Suppressor macrophage (primary cell): ENCODE data around the gene PLK1.
"Not testable (repeated sequence)": the region's sequence is repeated elsewhere in the genome, so short reads cannot be mapped to it uniquely, and the experiment has no call there.

Experiments
- DNase-seq, 4 experiments: peaks; one replicate each; pipeline ENCODE4 v3.0.0-alpha.2; 2020 to 2022

Gene PLK1

GRCh38 chr16:23710504-23710903 is 31.8 kb downstream of the PLK1 start:
- no peak for DNase-seq

- DNase-seq: no peak
These were observed 33.1 kb downstream of the PLK1 start for GRCh38 chr16:23711785-23712184.

DNA sequence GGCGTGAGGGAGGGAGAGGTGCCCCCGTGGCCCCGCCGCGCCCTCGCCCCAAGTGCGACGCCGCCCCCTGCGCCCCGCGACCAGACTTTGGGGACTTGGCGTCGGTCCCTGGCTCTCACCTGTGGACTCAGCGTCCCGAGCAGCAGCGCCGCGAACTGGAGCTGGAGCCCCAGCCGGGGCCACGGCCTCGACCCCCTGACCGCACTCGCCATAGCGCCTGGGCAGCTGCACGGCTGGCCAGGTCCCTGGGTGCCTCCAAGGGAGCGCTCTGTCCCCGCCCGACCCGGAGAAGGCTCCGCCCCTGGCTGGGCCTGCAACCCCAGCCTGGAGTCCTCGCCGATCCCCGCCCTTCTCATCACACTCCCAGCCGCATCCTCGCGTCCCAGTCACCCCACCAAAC is 34.3 kb downstream of the PLK1 start, which contains the start of gene ERN2:
ERN2 (minus strand) TSS at position 247 of the 400 bp plus-strand sequence; CDS start at position 212, 35 bp downstream.
- DNase-seq: no peak

- DNase-seq: no peak
These were observed 37.8 kb downstream of the PLK1 start for GRCh38 chr16:23716484-23716883.

- DNase-seq: not testable (repeated sequence)
These were observed 44.0 kb downstream of the PLK1 start for GRCh38 chr16:23722613-23723240.

DNA sequence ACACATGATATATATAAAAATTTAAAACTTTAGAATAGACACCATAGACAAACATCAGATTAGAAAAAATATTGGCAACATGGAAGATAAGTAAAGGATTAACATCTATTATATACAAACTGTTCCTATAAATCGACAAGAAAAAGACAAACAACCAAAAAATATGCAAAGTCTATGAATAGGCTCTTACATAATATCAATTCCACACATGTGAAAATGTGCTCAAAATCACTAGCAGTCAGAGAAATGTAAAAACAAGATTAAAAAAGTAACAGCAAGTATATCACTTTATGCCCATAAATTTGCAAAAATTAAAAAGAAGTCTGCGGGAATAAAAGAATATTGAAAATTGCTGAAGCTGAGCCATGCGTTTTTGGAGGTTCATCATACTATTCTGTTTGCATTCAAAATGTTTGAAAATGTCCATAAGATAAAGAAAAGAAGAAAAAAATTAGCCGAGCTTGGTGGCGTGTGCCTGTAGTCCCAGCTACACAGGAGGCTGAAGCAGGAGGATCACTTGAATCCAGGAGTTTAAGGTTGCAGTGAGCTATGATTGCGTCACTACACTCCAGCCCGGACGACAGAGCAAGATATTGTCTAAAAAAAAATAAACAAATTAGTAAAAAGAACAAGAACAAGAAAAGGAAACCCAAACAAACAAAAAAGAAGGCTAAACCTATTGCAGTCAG is 45.6 kb downstream of the PLK1 start:
- no peak for DNase-seq

DNA sequence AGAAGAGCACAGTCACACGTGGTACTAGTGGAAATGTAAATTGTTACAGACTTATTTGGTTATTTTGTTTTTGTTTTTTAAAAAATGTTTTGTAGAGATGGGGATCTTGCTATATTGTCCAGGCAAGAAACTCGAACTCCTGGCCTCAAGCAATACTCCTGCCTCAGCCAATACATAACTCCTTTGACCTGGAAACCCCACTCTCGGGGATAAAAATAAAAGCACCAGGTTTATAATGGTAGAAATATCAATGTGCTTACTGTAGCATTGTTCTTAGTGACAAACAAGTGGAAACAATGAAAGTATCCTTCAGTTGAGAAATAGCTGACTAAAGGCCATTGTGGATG is 46.1 kb downstream of the PLK1 start:
- DNase-seq: no peak

DNA sequence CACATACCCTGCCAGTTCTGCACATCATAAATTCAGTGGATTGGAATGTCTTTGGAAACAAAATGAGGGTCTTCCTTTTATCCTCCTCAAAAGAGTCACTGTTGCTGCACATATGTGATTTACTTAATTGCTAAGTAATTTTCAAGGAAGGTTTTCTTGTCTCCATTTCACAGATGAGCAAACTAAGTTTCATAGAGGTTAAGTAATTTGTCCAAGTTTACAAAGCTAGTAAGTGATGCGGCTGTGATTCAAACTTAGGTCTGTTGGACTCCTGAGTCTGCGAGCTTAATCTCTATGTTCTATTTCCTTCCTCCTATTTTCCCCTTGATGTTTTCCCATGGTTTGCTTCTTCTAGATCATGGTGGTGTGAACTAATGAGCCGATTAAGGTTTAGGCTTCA is 48.0 kb downstream of the PLK1 start:
- no peak for DNase-seq

- no peak for DNase-seq
These were observed 49.4 kb downstream of the PLK1 start for GRCh38 chr16:23728112-23728477.

- DNase-seq: peak in 3 of 4 experiments; percentile 24 to 34 (median 30)
These were observed 51.1 kb downstream of the PLK1 start for GRCh38 chr16:23729503-23730424.

DNA sequence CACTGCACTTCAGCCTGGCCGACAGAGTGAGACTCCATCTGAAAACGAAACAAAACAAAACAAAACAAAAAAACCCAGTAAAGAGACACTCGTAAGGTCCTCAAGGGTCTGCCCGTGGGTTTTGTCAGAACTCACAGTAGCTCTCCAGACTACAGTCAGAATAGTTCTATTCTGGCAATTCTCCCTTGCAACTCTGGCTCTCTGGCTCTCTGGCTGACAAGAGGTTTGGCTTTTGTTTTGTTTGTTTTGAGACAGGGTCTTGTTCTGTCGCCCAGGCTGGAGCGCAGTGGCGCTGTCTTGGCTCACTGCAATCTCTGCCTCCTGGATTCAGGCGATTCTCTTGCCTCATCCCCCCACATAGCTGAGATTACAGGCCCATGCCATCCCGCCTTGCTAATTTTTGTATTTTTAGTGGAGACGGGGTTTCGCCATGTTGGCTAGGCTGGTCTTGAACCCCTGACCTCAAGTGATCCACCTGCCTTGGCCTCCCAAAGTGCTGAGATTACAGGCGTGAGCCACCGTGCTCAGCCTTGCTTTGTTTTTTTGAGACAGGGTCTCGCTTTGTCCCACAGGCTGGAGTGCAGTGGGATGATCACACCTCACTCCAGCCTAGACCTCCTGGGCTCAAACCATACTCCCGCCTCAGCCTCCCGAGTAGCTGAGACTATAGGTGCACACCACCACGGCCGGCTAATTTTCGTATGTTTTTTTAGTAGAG is 55.6 kb downstream of the PLK1 start:
- DNase-seq: no peak

GRCh38 chr16:23737423-23738028 is 58.8 kb downstream of the PLK1 start:
- not testable (repeated sequence) for DNase-seq

GRCh38 chr16:23739516-23739915 is 60.8 kb downstream of the PLK1 start:
- no peak for DNase-seq
